T-helper 2 cell treated with Interferon-gamma antibody and Interleukin-4, amounts not matched to agents 5 μg/mL and 100 μg/mL, for 36 hours (primary cell): ENCODE results near the gene MMP28.

Source experiments
- DNase-seq: peaks from one replicate; pipeline ENCODE4 v3.0.0; 2021; ENCODE audit warnings: low spot score
- H3K27ac Mint-ChIP-seq: one replicate; pipeline ENCODE4 v1.8.0; 2021; ENCODE audit warnings: mild to moderate bottlenecking, mixed read lengths
- H3K27me3 Mint-ChIP-seq: one replicate; pipeline ENCODE4 v1.8.0; 2021; ENCODE audit warnings: low read depth, mixed read lengths
- H3K36me3 Mint-ChIP-seq: one replicate; pipeline ENCODE4 v1.8.0; 2021; ENCODE audit warnings: low read depth, mixed read lengths
- H3K4me1 Mint-ChIP-seq: one replicate; pipeline ENCODE4 v1.8.0; 2021; ENCODE audit warnings: low read depth, mixed read lengths
- H3K4me3 Mint-ChIP-seq: one replicate; pipeline ENCODE4 v1.8.0; 2022; ENCODE audit warnings: mild to moderate bottlenecking, moderate library complexity, mixed read lengths
- H3K9me3 Mint-ChIP-seq: one replicate; pipeline ENCODE4 v1.8.0; 2021; ENCODE audit warnings: mixed read lengths

The MMP28 gene

GRCh38 chr17:35725802-35726126 is 69.7 kb downstream of the MMP28 start:
- H3K9me3 Mint-ChIP-seq = no peaks in the 10 kb centered on the region
- no peak for DNase-seq
- no peak overlapping the region for H3K27ac Mint-ChIP-seq
- H3K4me3 Mint-ChIP-seq = no peak overlapping the region
- H3K4me1 Mint-ChIP-seq = peaks cover 4% of the 10 kb centered on the region
- H3K36me3 Mint-ChIP-seq = peaks cover 38% of the 10 kb centered on the region
- H3K27me3 Mint-ChIP-seq = peaks cover 4% of the 10 kb centered on the region

- Mint-ChIP-seq H3K27me3 (no peaks in the 10 kb centered on the region), H3K4me3 (no peak overlapping the region), H3K36me3 (peaks cover 37% of the 10 kb centered on the region), H3K27ac (no peak overlapping the region), H3K9me3 (no peaks in the 10 kb centered on the region), H3K4me1 (no peaks in the 10 kb centered on the region)
- DNase-seq = no peak
Observed at GRCh38 chr17:35725058-35725457, 70.4 kb downstream of the MMP28 start.

- no peaks in the 10 kb centered on the region for H3K27me3 Mint-ChIP-seq
- no peak overlapping the region for H3K4me3 Mint-ChIP-seq
- no peak overlapping the region for H3K27ac Mint-ChIP-seq
- H3K36me3 Mint-ChIP-seq = peaks cover 42% of the 10 kb centered on the region
- no peaks in the 10 kb centered on the region for H3K9me3 Mint-ChIP-seq
- DNase-seq = no peak
- H3K4me1 Mint-ChIP-seq = no peaks in the 10 kb centered on the region
Observed at GRCh38 chr17:35723735-35724134, 71.7 kb downstream of the MMP28 start.

DNA sequence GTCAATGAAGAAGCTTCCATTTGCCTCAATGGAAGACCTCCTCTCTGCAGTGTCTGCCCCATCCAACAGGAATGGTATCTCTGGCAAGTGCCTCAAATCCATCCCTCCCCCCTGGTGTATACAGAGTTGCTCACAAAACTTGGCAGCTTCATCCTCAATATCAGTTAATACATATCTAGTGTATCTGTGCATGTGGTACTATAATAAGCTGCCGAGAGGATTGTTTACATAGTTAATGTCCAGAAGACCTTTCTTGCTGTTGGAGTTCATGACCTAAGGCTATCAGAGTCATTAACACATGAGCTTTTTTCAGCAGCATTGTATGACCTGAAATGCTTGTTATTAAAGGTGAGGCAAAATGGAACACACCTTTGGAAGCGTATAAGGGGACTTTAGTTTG is 78.0 kb downstream of the MMP28 start:
- no peak overlapping the region for H3K4me3 Mint-ChIP-seq
- peaks cover 29% of the 10 kb centered on the region for H3K36me3 Mint-ChIP-seq
- no peak overlapping the region for H3K27ac Mint-ChIP-seq
- no peaks in the 10 kb centered on the region for H3K9me3 Mint-ChIP-seq
- no peaks in the 10 kb centered on the region for H3K4me1 Mint-ChIP-seq
- no peaks in the 10 kb centered on the region for H3K27me3 Mint-ChIP-seq
- DNase-seq = no peak

DNA sequence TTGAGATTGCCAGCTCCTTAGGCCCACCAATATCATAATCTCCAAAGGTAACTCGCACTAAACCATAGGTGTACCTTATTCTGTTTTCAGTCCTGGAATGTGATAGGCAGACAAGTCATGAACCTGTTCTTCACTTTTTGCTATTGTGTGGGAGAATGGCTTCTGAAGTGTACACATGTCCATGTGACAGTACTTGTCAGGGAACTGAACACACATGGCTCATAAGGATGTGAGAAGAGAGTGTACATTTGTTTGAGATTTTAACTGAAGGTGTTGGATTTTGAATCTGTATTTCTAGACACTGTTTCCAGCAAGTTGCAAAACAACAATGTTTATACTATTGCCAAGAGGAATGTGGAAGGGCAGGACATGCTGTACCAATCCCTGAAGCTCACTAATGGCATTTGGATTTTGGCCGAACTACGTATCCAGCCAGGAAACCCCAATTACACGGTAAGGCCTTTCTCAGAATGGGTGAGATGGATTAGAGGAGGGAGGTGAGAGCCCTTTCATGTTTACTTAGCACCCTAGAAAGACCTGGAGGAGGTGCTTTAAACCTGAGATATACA is 78.5 kb downstream of the MMP28 start:
- Mint-ChIP-seq H3K4me3 (no peak overlapping the region), H3K27me3 (no peaks in the 10 kb centered on the region), H3K27ac (no peak overlapping the region), H3K4me1 (no peaks in the 10 kb centered on the region), H3K9me3 (no peaks in the 10 kb centered on the region), H3K36me3 (peaks cover 27% of the 10 kb centered on the region)
- no peak for DNase-seq

- no peaks in the 10 kb centered on the region for H3K27me3 Mint-ChIP-seq
- no peaks in the 10 kb centered on the region for H3K9me3 Mint-ChIP-seq
- no peak for DNase-seq
- no peaks in the 10 kb centered on the region for H3K4me1 Mint-ChIP-seq
- peaks cover 29% of the 10 kb centered on the region for H3K36me3 Mint-ChIP-seq
- no peak overlapping the region for H3K4me3 Mint-ChIP-seq
- no peak overlapping the region for H3K27ac Mint-ChIP-seq
Observed at GRCh38 chr17:35716173-35716572, 79.3 kb downstream of the MMP28 start.
